Raji (cell line): Measurements from ENCODE around the gene TMPRSS5.

Experiments used
- POLR2A ChIP-seq: IDR thresholded peaks from 2 replicates; pipeline ENCODE4 v1.6.1; 2011; ENCODE audit warnings: low read depth, low read length, control low read depth; ENCODE audit not compliant: insufficient read depth

TMPRSS5 gene

DNA sequence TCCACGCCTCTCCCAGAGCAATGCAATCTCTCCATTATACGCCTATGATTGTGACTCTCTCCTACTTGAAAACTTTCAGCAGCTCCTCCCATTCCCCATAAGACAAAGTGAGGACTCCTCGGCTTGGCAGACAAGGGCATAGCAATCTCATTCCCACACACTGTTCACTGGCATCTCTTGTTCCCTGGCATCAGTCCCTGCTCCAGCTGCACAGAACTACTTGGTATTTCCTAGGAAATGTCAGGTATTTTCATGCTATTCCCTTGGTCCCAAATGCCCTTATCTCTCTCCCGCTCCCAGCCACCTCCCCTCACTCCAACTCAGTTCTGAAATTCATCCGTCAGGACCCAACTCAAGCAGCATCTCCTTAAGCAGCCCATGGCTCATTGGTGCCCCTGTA is 28.4 kb downstream of the TMPRSS5 start:
- TF ChIP-seq POLR2A = no peak

- TF ChIP-seq POLR2A = no peak
Measured at GRCh38 chr11:113675565-113675964, 30.5 kb downstream of the TMPRSS5 start.

DNA sequence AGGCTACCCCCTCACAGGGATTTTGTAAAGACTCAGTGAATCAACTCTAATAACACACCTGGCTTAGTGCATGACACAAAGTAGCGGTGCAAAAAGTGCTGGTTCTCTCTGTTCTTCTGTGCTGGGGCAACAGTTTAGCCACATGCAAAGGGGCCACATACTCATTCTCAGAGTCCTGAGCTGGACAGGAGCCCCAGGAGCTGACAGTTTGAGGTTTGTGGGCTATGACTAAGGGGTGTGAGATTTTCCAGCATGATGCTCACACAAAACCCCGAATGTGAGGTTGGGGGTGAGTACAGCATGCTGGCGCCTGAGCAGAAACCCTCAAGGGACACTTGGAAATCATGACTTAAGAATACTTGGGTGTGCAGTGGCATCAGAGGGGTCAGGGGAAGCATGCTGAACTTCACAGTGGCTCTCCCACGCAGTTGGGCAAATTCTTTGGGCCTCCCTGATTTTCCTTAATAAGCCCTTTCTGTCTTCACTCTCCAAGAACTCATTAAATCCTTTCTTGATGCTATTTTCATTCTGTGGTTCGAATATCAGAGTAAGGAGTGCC is 31.0 kb downstream of the TMPRSS5 start:
- no peak for TF ChIP-seq POLR2A

DNA sequence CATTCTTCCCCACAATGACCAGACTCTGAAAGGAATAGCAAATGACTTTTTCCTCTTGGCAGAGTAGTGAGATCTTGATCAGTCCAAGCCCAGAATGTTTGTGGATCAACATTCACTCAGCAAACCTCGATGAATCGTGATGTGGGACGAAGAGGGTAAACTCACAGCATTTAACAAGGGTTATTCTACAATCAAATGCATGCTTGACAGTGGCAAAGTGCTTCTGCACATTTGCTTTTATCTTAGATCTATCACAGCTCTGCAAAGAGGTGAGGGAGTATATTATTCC is 31.8 kb downstream of the TMPRSS5 start:
- no peak for TF ChIP-seq POLR2A

DNA sequence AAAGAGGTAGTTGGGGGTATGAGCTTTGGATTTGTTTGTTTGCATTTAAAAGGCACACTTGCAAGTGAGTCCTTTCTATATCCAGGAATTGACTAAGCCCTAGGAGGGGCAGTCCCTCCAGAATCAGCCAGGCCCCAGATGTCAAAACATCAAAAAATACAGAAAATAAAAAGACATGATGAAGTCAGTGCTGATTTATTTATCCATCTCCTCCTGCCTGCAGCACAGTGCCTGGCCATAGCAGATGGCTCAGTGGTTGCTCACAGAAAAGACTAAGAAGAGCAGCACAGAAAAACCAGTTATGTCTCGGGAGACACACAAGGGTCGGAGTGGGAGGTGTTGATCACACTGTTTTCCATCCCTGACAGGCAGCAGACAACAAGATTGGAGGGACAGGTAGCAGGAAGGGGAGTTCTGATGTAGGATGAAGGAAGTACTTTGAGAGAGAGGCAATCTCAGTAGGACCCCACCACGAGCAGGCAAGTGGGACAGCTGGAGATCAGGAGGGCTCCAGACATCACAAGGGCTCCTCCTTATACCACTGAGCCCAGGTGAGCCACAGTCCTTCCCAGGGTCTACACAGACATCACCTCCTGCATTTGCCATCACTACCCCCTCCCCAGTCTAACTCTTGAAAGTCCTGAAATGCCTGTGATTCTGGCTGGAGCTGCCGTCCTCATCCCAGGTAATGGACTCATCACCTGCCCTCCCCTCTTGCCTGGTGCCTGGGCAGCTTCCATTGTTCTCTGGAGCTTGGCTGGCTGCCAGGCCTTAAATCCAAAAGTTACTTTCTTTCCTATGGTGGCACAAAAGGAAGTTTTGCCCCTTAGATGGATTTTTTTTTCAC is 32.3 kb downstream of the TMPRSS5 start:
- TF ChIP-seq POLR2A = no peak

- TF ChIP-seq POLR2A = no peak
Measured at GRCh38 chr11:113670831-113671215, 35.3 kb downstream of the TMPRSS5 start.

GRCh38 chr11:113670149-113670830 is 35.8 kb downstream of the TMPRSS5 start:
- TF ChIP-seq POLR2A = no peak

GRCh38 chr11:113668255-113668654 is 37.9 kb downstream of the TMPRSS5 start:
- no peak for TF ChIP-seq POLR2A

DNA sequence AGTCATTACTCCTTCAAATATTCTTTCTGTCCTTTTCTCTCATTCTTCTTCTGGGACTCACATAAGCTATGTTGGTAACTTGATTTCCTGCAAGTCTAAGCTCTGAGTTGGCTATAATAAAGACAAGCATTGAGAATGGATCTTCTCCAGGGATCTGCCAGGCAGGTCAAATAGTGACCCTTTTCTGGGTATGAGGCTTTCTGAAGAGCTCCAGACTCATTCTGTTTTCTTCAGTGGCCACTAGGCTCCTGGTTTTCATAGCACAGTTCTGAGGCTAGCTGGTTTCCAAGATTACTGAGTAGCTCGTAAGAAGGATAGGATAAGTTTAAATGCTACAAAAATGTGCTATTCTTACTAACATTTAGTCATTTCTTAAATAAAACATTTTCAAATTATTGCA is 38.3 kb downstream of the TMPRSS5 start:
- no peak for TF ChIP-seq POLR2A

DNA sequence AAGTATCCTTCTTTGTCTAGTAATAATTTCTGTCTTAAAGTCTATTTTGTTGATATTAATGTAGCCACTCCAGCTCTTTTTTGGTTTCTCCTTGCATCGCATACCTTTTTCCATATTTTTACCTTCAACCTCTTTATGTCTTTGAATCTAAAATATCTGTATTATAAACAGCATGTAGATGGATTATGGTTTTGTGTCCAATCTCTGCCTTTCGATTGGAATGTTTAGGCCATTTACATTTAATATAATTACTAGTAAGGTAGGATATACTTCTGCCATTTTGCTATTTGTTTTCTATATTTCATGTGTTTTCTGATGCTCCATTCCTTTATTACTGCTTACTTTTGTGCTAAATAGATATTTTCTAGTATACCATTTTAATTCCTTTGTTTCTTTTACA is 39.5 kb downstream of the TMPRSS5 start:
- no peak for TF ChIP-seq POLR2A

DNA sequence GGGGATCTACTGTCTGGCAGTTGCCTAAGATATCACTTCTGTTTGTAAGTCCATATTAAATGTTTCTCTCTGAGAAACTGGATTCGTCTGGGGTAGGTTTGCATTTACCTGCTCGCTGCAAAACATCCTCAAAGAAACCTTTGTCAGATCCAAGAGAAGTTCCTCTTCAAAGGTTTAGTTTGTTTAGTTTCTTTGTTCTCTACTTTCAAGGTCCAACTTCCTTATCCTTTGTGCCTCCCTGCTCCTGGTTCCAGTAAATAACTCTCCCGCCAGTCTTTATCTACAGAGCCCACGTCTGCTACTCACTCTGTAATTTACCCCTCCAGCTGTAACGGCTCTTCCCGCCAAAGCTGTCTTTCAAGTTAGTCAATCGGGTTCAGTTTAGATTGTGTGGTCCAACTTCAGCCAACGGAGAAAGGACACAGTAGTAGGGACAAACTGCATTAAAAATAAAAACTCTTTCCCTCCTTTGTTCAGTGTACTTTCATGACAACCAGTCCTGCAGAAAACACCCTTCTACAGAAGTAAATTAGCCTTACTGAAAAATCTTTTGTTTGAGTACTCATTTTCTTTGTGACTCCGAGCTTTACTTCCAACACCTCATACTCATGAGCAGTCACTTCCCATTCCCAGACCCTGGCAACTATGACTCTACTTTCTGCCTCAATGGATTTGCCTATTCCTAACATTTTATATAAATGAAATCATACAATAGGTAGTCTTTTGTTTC is 41.0 kb downstream of the TMPRSS5 start:
- TF ChIP-seq POLR2A = no peak

DNA sequence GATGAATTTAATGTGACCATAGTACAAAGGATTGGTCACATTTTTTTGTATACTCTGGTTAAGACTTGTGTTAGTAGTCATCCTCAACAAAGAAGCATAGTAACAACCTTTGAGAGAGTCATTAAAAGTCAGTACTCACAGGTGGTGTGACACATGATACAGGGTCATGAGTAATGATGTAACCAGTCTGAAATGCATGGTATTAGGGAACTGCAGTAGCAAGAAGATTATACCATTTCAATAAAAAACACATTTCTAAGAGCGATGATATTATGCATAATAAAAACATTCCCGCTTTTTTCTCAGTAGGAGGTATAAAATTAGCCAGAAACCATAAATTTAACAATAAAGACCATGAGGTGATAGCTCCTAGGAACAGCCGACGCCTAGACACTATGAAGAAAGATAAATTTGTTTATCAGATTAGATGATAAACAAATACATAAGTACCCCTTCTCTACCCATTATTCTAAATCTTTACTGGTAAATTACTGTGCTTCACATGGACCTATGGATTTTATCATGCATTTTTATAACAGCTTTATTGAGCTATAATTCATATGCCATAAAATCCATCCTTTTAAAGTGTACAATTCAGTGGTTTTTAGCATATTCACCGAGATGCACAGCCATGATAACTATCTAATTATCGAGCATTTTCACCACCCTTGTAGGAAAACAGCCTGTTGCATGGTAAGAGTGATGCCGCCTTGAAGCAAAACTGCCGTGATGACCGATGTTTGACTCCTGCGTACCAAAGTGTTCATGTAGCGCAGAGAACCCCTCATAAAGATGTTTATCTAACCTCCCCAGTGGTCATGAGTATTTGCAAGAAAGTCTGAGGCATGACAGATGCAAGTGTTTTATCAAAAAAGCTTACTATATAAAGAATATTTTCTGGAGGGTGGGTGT is 41.8 kb downstream of the TMPRSS5 start:
- TF ChIP-seq POLR2A = no peak

DNA sequence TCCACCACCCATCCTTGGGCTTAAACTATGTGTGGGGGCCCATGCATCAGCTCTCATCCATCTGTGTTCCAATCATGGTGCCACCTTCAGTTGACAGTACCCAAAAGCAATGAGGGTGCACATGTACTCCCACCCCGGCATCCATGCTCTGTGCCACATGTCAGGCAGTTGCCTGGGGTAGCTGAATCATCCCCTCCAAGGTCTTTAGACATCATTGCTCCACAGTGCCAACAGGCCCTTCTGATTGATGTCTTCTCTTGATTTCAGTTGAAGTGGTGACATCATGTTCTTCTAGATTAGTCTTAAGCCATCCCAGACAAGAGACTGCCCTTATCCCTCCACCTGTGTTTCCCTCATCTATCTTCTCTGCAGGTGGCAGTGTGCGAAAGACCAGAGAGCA is 42.5 kb downstream of the TMPRSS5 start:
- no peak for TF ChIP-seq POLR2A

DNA sequence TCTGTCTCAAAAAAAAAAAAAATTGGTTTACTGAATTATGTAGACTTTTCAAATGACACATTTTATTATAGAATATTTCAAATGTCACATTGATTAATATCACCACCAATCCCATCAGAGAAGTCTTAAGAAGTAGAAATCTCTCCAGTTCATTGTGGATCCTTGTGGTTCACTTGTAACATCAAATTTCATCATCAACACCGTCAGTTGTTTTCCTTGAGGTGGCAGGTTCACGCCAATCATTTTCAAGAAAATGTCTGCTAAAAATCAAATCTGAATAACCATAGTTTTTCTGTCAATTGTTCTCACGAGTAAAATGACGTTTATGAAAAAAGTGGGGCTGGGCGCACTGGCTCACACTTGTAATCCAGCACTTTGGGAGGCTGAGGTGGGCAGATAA is 50.3 kb downstream of the TMPRSS5 start:
- TF ChIP-seq POLR2A = no peak

DNA sequence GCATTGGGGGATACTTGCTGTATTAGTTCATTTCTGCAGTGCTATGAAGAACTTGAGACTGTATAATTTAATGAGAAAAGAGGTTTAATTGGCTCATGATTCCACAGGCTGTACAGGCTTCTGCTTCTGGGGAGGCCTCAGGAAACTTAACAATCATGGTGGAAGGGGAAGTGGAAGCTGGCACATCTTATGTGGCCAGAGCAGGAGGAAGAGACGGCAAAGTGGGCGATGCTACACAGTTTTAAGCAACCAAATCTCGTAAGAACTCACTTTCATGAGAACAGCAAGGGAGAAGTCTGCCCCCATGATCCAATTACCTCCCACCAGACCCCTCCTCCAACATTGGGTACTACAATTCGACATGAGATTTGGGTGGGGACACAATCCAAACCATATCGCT is 55.1 kb downstream of the TMPRSS5 start:
- no peak for TF ChIP-seq POLR2A
